Measurements from ENCODE around the gene THSD4.

Gene THSD4

DNA sequence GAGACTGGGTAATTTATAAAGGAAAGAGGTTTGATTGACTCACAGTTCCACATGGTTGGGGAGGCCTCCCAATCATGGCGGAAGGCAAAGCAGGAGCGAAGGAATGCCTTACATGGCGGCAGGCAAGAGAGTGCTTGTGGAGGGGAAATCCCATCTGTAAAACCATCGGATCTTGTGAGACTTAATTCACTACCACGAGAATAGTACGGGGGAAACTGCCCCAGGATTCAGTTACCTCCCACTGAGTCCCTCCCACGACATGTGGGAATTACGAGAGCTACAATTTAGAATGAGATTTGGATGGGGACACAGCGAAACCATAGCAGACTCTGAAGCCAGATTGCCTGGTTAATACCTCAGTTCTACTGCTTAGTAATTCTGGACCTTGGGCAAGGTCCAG lies 67.8 kb downstream of the THSD4 start:
- TF ChIP-seq ZFX (IDR thresholded peaks at IDR 0.05), result no peak
- TF ChIP-seq, protein P1, sequence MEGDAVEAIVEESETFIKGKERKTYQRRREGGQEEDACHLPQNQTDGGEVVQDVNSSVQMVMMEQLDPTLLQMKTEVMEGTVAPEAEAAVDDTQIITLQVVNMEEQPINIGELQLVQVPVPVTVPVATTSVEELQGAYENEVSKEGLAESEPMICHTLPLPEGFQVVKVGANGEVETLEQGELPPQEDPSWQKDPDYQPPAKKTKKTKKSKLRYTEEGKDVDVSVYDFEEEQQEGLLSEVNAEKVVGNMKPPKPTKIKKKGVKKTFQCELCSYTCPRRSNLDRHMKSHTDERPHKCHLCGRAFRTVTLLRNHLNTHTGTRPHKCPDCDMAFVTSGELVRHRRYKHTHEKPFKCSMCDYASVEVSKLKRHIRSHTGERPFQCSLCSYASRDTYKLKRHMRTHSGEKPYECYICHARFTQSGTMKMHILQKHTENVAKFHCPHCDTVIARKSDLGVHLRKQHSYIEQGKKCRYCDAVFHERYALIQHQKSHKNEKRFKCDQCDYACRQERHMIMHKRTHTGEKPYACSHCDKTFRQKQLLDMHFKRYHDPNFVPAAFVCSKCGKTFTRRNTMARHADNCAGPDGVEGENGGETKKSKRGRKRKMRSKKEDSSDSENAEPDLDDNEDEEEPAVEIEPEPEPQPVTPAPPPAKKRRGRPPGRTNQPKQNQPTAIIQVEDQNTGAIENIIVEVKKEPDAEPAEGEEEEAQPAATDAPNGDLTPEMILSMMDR (conservative IDR thresholded peaks at IDR 0.05), result no peak
- H3K27ac ChIP-seq, result no peak overlapping the region

DNA sequence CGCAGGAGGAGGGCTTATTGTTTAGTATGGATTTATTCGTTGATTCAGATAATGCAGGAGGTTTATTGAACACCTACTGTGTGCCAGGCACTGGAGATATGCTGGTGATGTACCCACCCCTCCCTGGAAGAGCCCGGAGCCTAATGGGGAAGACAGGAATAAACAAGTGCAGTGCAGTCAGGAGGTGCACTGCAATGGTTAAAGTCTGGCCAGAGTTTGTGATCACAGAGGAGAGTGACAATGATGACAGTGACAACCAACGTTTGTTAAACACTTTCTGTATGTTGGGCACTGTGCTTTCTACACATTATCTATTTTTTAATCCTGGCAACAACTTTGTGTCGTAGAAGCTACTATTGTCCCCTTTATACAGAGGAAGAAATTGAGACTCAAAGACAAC lies 70.4 kb downstream of the THSD4 start:
- TF ChIP-seq, protein P1 (conservative IDR thresholded peaks at IDR 0.05), result no peak
- no peak for TF ChIP-seq ZFX (IDR thresholded peaks at IDR 0.05)

DNA sequence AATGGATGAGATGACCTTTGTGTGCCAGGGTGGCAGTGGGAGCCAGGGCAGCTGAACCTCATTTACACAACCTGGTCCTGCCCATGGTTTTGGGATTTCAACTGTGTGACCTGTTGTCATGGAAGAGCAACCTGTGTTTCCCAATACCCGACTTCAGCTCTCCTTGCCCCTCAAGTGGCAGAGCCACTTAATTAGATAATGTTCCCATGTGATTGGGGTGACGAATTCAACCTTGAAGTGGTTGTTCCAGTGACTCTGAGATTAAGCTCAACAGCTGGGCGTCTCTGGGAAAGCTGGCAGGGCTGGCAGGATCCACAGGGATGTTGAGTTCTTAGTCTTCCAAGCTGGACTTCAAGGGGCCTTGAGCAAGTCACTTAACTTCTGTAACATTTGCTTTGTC lies 71.0 kb downstream of the THSD4 start:
- no peak overlapping the region for H3K27ac ChIP-seq
- TF ChIP-seq ZFX (IDR thresholded peaks at IDR 0.05), result no peak
- TF ChIP-seq, protein P1 (conservative IDR thresholded peaks at IDR 0.05), result no peak

More for the DNA sequence above, 70.4 kb downstream of the THSD4 start:
- H3K27ac ChIP-seq, result no peak overlapping the region

DNA sequence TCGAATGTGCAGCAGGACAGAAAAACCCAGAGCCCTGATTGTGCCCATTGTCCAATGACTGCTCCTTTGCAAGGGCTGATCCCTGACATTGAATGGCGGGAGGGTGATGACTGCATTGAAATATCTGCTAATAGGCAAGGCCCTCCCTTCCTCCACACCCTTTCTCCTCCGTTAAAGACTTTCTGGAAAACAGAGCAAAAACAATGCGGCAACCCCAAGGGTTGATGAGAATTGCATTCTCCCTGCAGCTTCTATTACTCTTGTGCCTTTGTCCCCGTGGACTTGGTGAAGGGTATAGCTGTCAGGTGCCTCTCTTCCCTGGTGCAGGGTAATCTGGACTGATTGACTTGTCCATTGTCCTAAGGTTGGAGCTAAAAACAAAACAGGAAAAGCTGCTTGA lies 71.8 kb downstream of the THSD4 start:
- no peak overlapping the region for H3K27ac ChIP-seq
- no peak for TF ChIP-seq ZFX (IDR thresholded peaks at IDR 0.05)
- TF ChIP-seq, protein P1 (conservative IDR thresholded peaks at IDR 0.05), result no peak

DNA sequence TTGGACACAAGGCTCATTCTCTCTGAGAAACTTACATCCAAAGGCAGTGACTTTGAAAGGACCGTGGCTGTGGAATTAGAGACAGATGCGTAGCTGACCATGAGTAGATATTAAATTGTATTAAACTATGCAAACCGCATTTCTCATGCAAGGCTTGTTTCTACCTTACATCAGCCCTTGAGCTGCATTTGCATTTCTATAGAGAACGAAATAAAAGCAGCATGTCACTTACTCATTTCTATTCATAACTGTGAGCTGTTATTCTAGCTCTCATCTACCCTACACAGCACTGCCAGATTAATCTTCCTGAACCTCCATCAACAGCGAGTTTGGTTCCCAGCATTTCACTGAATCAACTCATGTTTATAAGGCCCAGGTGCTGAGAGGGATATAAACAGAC lies 72.3 kb downstream of the THSD4 start:
- no peak overlapping the region for H3K27ac ChIP-seq
- TF ChIP-seq, protein P1 (conservative IDR thresholded peaks at IDR 0.05), result no peak
- TF ChIP-seq ZFX (IDR thresholded peaks at IDR 0.05), result no peak

DNA sequence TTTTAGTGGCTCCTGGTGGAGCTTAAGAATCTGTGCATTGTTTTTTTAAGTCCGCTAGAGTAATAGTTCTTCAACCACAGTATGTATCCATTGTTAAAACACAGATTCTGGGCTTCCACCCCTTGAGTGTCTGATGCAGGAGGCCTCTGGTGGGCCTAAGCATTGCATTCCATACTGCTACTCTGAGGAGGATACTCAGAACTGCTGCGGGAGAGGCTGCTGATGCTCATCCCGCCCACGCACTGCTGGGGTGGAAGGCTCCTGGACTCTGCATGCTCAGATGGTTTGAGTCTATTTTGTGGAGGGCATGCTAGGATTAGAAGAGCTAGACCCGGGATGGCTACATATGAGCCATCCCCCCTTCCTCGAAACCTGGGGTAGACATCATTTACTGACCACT lies 74.4 kb downstream of the THSD4 start:
- no peak for TF ChIP-seq ZFX (IDR thresholded peaks at IDR 0.05)
- TF ChIP-seq, protein P1 (conservative IDR thresholded peaks at IDR 0.05), result no peak
- no peak overlapping the region for H3K27ac ChIP-seq

DNA sequence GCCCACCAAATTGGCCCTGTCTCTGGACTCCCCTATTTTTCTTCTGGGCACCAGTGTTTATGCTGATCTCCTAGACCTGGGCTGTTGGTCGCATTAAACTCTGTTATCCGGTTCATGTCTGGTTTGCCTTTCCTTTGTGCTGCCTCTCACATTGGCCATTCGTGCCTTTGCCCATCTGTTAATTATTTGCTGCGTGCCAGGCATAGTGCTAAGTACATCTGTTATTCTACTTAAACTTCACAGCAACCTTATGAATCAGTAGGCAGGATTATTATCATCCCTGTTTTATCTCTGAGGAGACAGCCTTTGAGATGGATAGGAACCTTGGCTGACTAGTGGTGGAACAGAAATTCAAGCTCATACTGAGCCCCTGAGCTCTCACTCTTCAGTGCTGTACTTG lies 76.0 kb downstream of the THSD4 start:
- TF ChIP-seq ZFX (IDR thresholded peaks at IDR 0.05), result no peak
- TF ChIP-seq, protein P1 (conservative IDR thresholded peaks at IDR 0.05), result no peak

More for the DNA sequence above, 76.0 kb downstream of the THSD4 start:
- H3K27ac ChIP-seq, result no peak overlapping the region

Measured in C4-2B (cell line).